Body of pancreas (tissue), 4 donors: ENCODE data around the gene ADPRM.

Source experiments
- POLR2A ChIP-seq, 3 donors: fragments of 450-650 bp; IDR thresholded peaks; one replicate each; pipeline ENCODE4 v1.6.1; 2016; ENCODE audit warnings: antibody characterized with exemption in 3 of 3, mild to moderate bottlenecking in 2 of 3
- TF ChIP-seq, protein P1 (sequence below), 7 experiments: fragments of 450-650 bp in 4 of 7; fragments of 200-600 bp in 3 of 7; sonication (generic) in 3 of 7; IDR thresholded peaks; one replicate each; pipeline ENCODE4 v1.5.1; 2016 to 2019; ENCODE audit warnings: antibody characterized with exemption in 7 of 7

DNA sequence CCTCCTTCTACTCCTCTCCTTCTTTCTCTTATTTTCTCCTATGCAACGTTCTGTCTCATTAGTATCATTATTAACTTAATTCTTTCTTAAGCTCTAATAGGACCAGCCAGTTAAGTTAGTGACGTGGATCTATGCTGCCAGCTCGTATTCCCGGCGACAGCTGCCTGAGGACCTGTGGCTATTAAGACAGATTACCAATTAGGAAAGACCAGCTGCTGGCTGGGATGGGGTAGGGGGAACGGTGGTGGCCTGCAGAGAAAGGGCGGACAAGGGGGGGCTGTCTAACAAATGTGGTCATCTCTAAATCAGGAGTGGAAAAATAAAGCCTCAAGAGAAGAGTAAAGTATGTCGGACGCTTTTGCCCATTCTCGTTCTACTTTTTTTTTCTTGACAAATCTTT lies 39.5 kb upstream of the ADPRM start:
- TF ChIP-seq, protein P1, sequence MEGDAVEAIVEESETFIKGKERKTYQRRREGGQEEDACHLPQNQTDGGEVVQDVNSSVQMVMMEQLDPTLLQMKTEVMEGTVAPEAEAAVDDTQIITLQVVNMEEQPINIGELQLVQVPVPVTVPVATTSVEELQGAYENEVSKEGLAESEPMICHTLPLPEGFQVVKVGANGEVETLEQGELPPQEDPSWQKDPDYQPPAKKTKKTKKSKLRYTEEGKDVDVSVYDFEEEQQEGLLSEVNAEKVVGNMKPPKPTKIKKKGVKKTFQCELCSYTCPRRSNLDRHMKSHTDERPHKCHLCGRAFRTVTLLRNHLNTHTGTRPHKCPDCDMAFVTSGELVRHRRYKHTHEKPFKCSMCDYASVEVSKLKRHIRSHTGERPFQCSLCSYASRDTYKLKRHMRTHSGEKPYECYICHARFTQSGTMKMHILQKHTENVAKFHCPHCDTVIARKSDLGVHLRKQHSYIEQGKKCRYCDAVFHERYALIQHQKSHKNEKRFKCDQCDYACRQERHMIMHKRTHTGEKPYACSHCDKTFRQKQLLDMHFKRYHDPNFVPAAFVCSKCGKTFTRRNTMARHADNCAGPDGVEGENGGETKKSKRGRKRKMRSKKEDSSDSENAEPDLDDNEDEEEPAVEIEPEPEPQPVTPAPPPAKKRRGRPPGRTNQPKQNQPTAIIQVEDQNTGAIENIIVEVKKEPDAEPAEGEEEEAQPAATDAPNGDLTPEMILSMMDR (IDR thresholded peaks at IDR 0.05) = no peak
- no peak for TF ChIP-seq POLR2A (IDR thresholded peaks at IDR 0.05)
